Endothelial cell of umbilical vein (primary cell): ENCODE data around the gene MGME1. TPM values are rescaled to one million over a fixed set of nuclear protein-coding genes. Genes with fewer than 3 reads are reported as not detected.

Experiments
- BruUV-seq: library from RNA; stranded (reverse); fragments of 400-500 nt; replicated peaks from 2 replicates; lab custom pipeline; 2021; lab: Mats Ljungman, UMichigan
- CTCF ChIA-PET: fragments of 300-600, 350-600 bp; sonication (Branson Sonifier 250); formaldehyde crosslinking; loops from one replicate; lab custom pipeline; 2021; ENCODE audit warnings: antibody characterized with exemption, inconsistent platforms; lab: Charles Lee
- POLR2A ChIA-PET: fragments of 300-600, 350-600 bp; sonication (Branson Sonifier 250); formaldehyde crosslinking; loops from one replicate; lab custom pipeline; 2021; ENCODE audit warnings: antibody characterized with exemption, inconsistent platforms; lab: Charles Lee
- DNase-seq: peaks from one replicate; pipeline ENCODE4 v3.0.0-alpha.2; 2011; ENCODE audit warnings: low read depth, low spot score
- FAIRE-seq: peaks from 2 replicates; lab custom pipeline; 2011; peaks lifted over from hg19 to GRCh38; lab: Jason Lieb, UNC
- H2AFZ ChIP-seq: 2 replicates; pipeline ENCODE4 v1.6.0; 2012; ENCODE audit warnings: low read depth, low read length, control low read depth, inconsistent platforms
- H3K27ac ChIP-seq: 2 replicates; pipeline ENCODE4 v1.5.1; 2011; ENCODE audit warnings: low read depth, mild to moderate bottlenecking, control low read depth, low read length, moderate library complexity; ENCODE audit not compliant: insufficient read depth
- H3K27me3 ChIP-seq, 2 experiments: 2 replicates each; pipeline versions ENCODE4 v1.6.0 to v1.6.1; 2011; ENCODE audit warnings: low read length in 2 of 2, mixed read lengths in 1 of 2; ENCODE audit not compliant: control insufficient read depth in 2 of 2, insufficient read depth in 2 of 2
- H3K36me3 ChIP-seq, 2 experiments: 2 replicates in 1 of 2; 3 replicates in 1 of 2; pipeline ENCODE4 v1.5.1; 2011; ENCODE audit warnings: low read length in 2 of 2, mild to moderate bottlenecking in 1 of 2, moderate library complexity in 1 of 2; ENCODE audit not compliant: control insufficient read depth in 2 of 2, insufficient read depth in 2 of 2; ENCODE audit errors: extremely low read depth in 1 of 2
- H3K4me1 ChIP-seq: 3 replicates; pipeline ENCODE4 v1.5.1; 2011; ENCODE audit warnings: mild to moderate bottlenecking, low read length; ENCODE audit not compliant: control insufficient read depth, insufficient read depth; ENCODE audit errors: extremely low read depth
- H3K4me2 ChIP-seq: 2 replicates; pipeline ENCODE4 v1.6.1; 2011; ENCODE audit warnings: low read length, control low read depth, mixed read lengths; ENCODE audit not compliant: insufficient read depth
- H3K4me3 ChIP-seq, 3 experiments: fragments of 200-600 bp in 1 of 3; sonication (generic), shearing (Covaris generic) in 1 of 3; replicated peaks in 1 of 3; 2 replicates each; pipeline ENCODE4 v1.5.1; 2011 to 2016; ENCODE audit warnings: control low read depth in 3 of 3, low read length in 3 of 3, mild to moderate bottlenecking in 2 of 3, inconsistent platforms in 1 of 3, low read depth in 1 of 3, moderate library complexity in 1 of 3; ENCODE audit not compliant: insufficient read depth in 1 of 3
- H3K79me2 ChIP-seq: 2 replicates; pipeline ENCODE4 v1.6.0; 2012; ENCODE audit warnings: low read length, inconsistent platforms; ENCODE audit not compliant: control insufficient read depth, insufficient read depth
- H3K9ac ChIP-seq: replicated peaks from 2 replicates; pipeline ENCODE3; 2011; ENCODE audit warnings: low read length, control low read depth; ENCODE audit not compliant: insufficient read depth; ENCODE audit errors: extremely low read depth
- H3K9me1 ChIP-seq: replicated peaks from 3 replicates; pipeline ENCODE4 v1.6.0; 2011; ENCODE audit warnings: mild to moderate bottlenecking, low read length; ENCODE audit not compliant: control insufficient read depth, insufficient read depth; ENCODE audit errors: extremely low read depth
- H3K9me3 ChIP-seq: replicated peaks from 2 replicates; pipeline ENCODE4 v1.5.1; 2012; ENCODE audit warnings: low read length, inconsistent platforms; ENCODE audit not compliant: control insufficient read depth, insufficient read depth
- H4K20me1 ChIP-seq: replicated peaks from 2 replicates; pipeline ENCODE3; 2011; ENCODE audit warnings: mild to moderate bottlenecking, low read length; ENCODE audit not compliant: control insufficient read depth, insufficient read depth; ENCODE audit errors: extremely low read depth
- CTCF ChIP-seq, 2 donors: IDR thresholded peaks; 1 replicate in 1 of 2; 2 replicates in 1 of 2; pipeline ENCODE4 v1.5.1; 2011; ENCODE audit warnings: low read length in 2 of 2, mild to moderate bottlenecking in 2 of 2, moderate library complexity in 2 of 2, control low read depth in 1 of 2, inconsistent platforms in 1 of 2, low read depth in 1 of 2; ENCODE audit not compliant: insufficient read depth in 1 of 2; ENCODE audit errors: extremely low read depth in 1 of 2
- FOS ChIP-seq: IDR thresholded peaks from 2 replicates; pipeline ENCODE4 v1.6.1; 2011; ENCODE audit warnings: mild to moderate bottlenecking, low read length, moderate library complexity, borderline replicate concordance; ENCODE audit not compliant: insufficient read depth
- dilution Hi-C: fragments of 300-500 bp; cut with MboI; formaldehyde crosslinking; loops from one replicate; pipeline ENCODE4 v1.15.0; 2019; ENCODE audit warnings: low sequenced_read_pairs; ENCODE audit not compliant: extremely low pct_ligation_motif_present
- intact Hi-C: fragments of 100-400 bp; cut with micrococcal nuclease; formaldehyde crosslinking; loops from one replicate; pipeline ENCODE4 v1.10.0; 2022
- polyA plus RNA-seq, 4 experiments: library from polyadenylated mRNA; depleted of rRNA in 3 of 4; stranded (reverse) in 3 of 4; unstranded in 1 of 4; fragments of >200 nt; gene quantifications; 2 replicates each; pipeline versions ENCODE4 v1.2.1 to v1.2.3, GENCODE V29; 2011 to 2012; ENCODE audit warnings: missing spikeins in 1 of 4
- total RNA-seq: library from RNA; stranded (reverse); gene quantifications from 2 replicates; pipeline ENCODE4 v1.2.3, GENCODE V29; 2021

MGME1 gene
- total and polyA plus RNA-seq, 2 donors (not counting 3 experiments of a cell fraction or from before 2014, with no cell fraction given): 8.9 to 26.2 TPM

GRCh38 chr20:17946040-17946439 lies 22.8 kb upstream of the MGME1 start:
- dilution Hi-C loops: no loop called here
- CTCF ChIA-PET: interaction anchor here (1.6 to 2.0 kb wide), 2 partner anchors 12 to 20 kb away, joined by 5 to 7 read pairs; no protein-coding TSS in a partner anchor

More at GRCh38 chr20:17946040-17946439, 22.8 kb upstream of the MGME1 start:
- Histone ChIP-seq H3K27ac (no peak overlapping the region), H3K36me3 (peaks cover 45 to 63% of the 10 kb centered on the region in 2 experiments), H3K79me2 (peaks cover 33% of the 10 kb centered on the region), H2AFZ (no peak overlapping the region), H3K4me1 (no peaks in the 10 kb centered on the region), H3K4me3 (no peak overlapping the region), H3K9me1 (no peaks in the 10 kb centered on the region), H3K4me2 (no peak overlapping the region), H3K9me3 (no peaks in the 10 kb centered on the region), H3K9ac (no peak overlapping the region), H4K20me1 (no peaks in the 10 kb centered on the region), H3K27me3 (no peaks in the 10 kb centered on the region)
- FAIRE-seq: no peak
- no TSS peak for BruUV-seq
- POLR2A ChIA-PET: no interaction called here
- TF ChIP-seq CTCF (IDR thresholded peaks at IDR 0.05; ENCODE audit: extremely low read depth in 1 of 2, insufficient read depth in 1 of 2, low read depth in 1 of 2, low read length in 2 of 2) (no peak), FOS (no peak)
- intact Hi-C loops: no loop called here
- no peak for DNase-seq
